Stimulated activated naive CD8-positive, alpha-beta T cell treated with anti-CD3 and anti-CD28 coated beads, Interleukin-15, Interleukin-2, amounts not matched to agents 100 U/mL and 50 U/mL, for 24 hours (primary cell): ENCODE results near the gene FLYWCH2.
"Not testable (repeated sequence)": the region's sequence is repeated elsewhere in the genome, so short reads cannot be mapped to it uniquely, and the experiment has no call there.

ENCODE experiments used
- ATAC-seq: fragments of 150-1000 bp; cut with Tn5 transposase; one replicate; pipeline ENCODE4 v1.10.0; 2021
- DNase-seq: peaks from one replicate; pipeline ENCODE4 v3.0.0; 2021

Gene FLYWCH2

GRCh38 chr16:2937170-2937569 lies 54.2 kb downstream of the FLYWCH2 start:
- ATAC-seq, result no peak
- DNase-seq, result no peak

DNA sequence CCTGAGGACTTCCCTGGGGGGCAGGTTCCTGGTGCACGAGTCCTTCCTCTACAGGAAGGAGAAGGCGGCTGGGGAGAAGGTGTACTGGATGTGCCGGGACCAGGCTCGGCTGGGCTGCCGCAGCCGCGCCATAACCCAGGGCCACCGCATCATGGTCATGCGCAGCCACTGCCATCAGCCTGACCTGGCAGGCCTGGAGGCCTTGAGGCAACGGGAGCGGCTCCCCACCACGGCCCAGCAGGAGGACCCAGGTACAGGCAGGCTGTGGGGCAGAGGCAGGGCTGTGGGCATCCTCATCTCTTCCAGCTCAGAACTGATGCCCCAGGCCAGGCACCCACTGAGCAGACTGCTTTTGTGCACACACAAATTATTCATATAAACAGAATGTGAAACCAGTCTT lies 55.2 kb downstream of the FLYWCH2 start:
- ATAC-seq (no peak), DNase-seq (no peak)

DNA sequence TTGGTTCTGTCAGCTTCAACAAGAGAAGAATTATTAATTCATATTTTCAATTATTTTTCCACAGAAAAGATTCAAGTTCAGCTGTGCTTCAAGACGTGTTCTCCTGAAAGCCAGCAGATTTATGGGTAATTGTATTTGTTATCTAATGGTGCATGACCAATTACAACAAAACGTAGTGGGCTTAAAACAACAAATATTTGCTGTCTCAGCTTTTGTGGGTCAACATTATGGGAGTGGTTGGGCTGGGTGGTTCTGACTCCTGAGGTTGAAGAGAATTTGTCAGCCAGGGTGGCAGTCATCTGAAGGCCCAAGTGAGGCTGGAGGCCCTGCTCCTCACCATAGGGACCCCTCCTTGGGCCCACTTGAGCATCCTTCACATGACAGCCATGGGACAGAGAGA lies 57.0 kb downstream of the FLYWCH2 start:
- ATAC-seq (no peak), DNase-seq (no peak)

DNA sequence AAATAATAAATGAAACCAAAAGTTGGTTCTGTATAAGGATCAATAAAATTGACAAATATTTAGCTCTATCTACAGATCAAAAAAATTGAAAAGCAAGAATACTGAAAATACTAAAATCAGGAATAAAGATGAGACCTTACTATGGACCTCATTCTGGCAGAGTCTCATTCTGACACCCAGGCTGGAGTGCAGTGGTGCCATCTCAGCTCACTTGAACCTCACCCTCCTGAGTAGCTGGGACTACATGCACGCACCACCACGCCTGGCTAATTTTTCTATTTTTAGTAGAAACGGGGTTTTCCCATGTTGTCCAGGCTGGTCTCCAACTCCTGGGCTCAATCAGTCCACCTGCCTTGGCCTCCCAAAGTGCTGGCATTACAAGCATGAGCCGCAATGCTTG lies 59.0 kb downstream of the FLYWCH2 start:
- DNase-seq, result no peak
- no peak for ATAC-seq

- DNase-seq, ATAC-seq: not testable (repeated sequence)
These were observed 60.7 kb downstream of the FLYWCH2 start for GRCh38 chr16:2943716-2944115.

GRCh38 chr16:2946649-2947048 lies 63.6 kb downstream of the FLYWCH2 start:
- ATAC-seq, result no peak
- no peak for DNase-seq
